Chondrocyte (in vitro differentiated cells): ENCODE results near the gene RPP25L. TPM values are rescaled to one million over a fixed set of nuclear protein-coding genes. Genes with fewer than 3 reads are reported as not detected.

ENCODE experiments used
- DNase-seq: peaks from one replicate; pipeline ENCODE4 v3.0.0; 2021; ENCODE audit warnings: mixed read lengths, low spot score
- H3K27ac Mint-ChIP-seq: one replicate; pipeline ENCODE4 v1.8.0; 2021; ENCODE audit warnings: mild to moderate bottlenecking, moderate library complexity, mixed read lengths; ENCODE audit not compliant: unreplicated experiment
- H3K27me3 Mint-ChIP-seq: 2 replicates; pipeline ENCODE4 v1.8.0; 2021; ENCODE audit warnings: low read depth, mixed read lengths
- H3K36me3 Mint-ChIP-seq: 2 replicates; pipeline ENCODE4 v1.8.0; 2021; ENCODE audit warnings: low read depth, mixed read lengths
- H3K4me1 Mint-ChIP-seq: 2 replicates; pipeline ENCODE4 v1.8.0; 2021; ENCODE audit warnings: low read depth, mild to moderate bottlenecking, mixed read lengths
- H3K4me3 Mint-ChIP-seq: one replicate; pipeline ENCODE4 v1.8.0; 2021; ENCODE audit warnings: mild to moderate bottlenecking, moderate library complexity, mixed read lengths; ENCODE audit not compliant: unreplicated experiment
- H3K9me3 Mint-ChIP-seq: 2 replicates; pipeline ENCODE4 v1.8.0; 2021; ENCODE audit warnings: low read depth, mixed read lengths
- total RNA-seq: library from RNA; stranded (reverse); gene quantifications from 3 replicates; pipeline ENCODE4 v1.2.1, GENCODE V29; 2021
- TF ChIP-seq, protein P1 (sequence below): fragments of 200-600 bp; sonication (generic); IDR thresholded peaks from 2 replicates; pipeline ENCODE4 v1.5.0; 2021; ENCODE audit warnings: antibody characterized with exemption, mild to moderate bottlenecking, moderate library complexity

Gene RPP25L
- total RNA-seq, 1 donor from 2014 or later: 11.0 TPM

DNA sequence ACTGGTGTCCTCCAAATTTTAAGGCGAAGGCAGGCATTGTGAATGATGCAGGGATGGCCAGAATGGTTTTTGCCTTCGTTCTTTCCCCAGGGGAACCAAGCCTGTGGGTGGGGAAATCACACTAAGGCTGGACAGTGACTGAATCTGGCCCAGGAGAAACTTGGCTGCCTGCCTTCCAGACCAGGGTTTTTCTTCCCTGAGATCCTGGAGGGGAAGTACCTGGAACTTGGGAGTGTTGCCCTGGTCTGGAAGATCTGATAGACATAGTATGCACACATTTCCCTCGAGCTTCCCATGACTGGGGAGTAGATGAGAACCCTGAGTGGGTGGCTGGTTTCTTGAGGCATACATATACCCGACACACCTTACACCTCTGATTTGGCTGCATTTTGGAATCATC is 39.4 kb upstream of the RPP25L start:
- Mint-ChIP-seq H3K27me3 (no peaks in the 10 kb centered on the region), H3K4me3 (peak overlapping the region; percentile 81), H3K36me3 (peaks cover 11% of the 10 kb centered on the region), H3K27ac (peak overlapping the region; percentile 98), H3K9me3 (no peaks in the 10 kb centered on the region), H3K4me1 (peaks cover 68% of the 10 kb centered on the region)
- TF ChIP-seq, protein P1, sequence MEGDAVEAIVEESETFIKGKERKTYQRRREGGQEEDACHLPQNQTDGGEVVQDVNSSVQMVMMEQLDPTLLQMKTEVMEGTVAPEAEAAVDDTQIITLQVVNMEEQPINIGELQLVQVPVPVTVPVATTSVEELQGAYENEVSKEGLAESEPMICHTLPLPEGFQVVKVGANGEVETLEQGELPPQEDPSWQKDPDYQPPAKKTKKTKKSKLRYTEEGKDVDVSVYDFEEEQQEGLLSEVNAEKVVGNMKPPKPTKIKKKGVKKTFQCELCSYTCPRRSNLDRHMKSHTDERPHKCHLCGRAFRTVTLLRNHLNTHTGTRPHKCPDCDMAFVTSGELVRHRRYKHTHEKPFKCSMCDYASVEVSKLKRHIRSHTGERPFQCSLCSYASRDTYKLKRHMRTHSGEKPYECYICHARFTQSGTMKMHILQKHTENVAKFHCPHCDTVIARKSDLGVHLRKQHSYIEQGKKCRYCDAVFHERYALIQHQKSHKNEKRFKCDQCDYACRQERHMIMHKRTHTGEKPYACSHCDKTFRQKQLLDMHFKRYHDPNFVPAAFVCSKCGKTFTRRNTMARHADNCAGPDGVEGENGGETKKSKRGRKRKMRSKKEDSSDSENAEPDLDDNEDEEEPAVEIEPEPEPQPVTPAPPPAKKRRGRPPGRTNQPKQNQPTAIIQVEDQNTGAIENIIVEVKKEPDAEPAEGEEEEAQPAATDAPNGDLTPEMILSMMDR: no peak
- no peak for DNase-seq

DNA sequence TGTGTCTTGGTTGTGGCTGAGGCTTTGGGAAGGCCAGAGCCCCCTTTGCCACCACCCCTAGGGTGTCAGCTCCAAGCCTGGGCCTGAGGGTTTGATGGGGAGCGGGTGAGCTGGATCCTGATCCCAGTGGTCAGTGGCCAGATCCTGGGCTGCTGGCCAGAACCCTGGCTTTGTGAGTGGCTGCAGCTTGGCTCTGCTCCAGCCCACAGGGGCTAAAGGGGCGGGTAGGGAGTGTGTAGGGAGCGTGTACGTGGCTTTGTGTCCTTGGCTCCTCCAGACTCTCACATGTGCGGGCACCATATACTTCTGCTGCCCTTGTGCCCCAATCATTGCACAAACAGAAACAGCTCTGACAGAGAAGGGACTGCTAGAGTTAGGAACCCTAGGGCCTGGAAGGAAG is 38.9 kb upstream of the RPP25L start:
- DNase-seq: no peak
- peak overlapping the region; percentile 98 for H3K27ac Mint-ChIP-seq
- no peak overlapping the region for H3K4me3 Mint-ChIP-seq
- H3K27me3 Mint-ChIP-seq: no peaks in the 10 kb centered on the region
- TF ChIP-seq, protein P1: no peak
- H3K9me3 Mint-ChIP-seq: no peaks in the 10 kb centered on the region
- peaks cover 73% of the 10 kb centered on the region for H3K4me1 Mint-ChIP-seq
- peaks cover 9% of the 10 kb centered on the region for H3K36me3 Mint-ChIP-seq

DNA sequence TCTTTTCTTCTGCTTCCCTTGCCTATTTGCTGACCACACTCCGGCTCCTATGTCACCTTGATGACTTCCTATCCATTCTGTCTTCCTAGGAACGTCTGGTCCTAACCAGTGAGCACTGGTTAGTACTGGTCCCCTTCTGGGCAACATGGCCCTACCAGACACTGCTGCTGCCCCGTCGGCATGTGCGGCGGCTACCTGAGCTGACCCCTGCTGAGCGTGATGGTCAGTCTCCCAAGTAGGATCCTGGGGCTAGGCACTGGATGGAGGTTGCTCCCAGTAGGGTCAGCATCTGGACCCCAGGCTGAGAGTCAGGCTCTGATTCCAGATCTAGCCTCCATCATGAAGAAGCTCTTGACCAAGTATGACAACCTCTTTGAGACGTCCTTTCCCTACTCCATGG is 36.8 kb upstream of the RPP25L start:
- Mint-ChIP-seq H3K4me3 (no peak overlapping the region), H3K36me3 (peaks cover 9% of the 10 kb centered on the region), H3K4me1 (peaks cover 58% of the 10 kb centered on the region), H3K27me3 (no peaks in the 10 kb centered on the region), H3K27ac (no peak overlapping the region), H3K9me3 (no peaks in the 10 kb centered on the region)
- TF ChIP-seq, protein P1: no peak
- no peak for DNase-seq

DNA sequence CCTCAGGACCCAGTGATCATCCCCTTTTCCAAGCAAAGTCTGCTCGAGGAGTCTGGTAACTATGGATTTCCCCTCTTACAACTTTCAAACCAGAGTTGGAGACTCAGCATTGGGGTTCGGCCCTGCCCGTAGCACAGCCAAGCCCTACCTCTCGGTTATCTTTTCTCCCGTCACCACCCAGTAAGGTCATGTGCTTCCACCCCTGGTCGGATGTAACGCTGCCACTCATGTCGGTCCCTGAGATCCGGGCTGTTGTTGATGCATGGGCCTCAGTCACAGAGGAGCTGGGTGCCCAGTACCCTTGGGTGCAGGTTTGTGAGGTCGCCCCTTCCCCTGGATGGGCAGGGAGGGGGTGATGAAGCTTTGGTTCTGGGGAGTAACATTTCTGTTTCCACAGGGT is 35.8 kb upstream of the RPP25L start:
- peak overlapping the region; percentile 59 for H3K27ac Mint-ChIP-seq

DNA sequence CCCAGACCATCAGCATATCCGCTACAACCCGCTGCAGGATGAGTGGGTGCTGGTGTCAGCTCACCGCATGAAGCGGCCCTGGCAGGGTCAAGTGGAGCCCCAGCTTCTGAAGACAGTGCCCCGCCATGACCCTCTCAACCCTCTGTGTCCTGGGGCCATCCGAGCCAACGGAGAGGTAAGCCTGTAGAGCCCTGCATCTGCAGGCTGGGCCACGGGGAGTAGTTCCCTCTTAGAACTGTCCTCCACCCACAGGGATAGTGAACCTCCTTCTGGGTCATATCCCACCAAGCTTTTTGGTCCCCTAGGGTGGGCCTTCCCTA is 35.1 kb upstream of the RPP25L start:
- H3K4me3 Mint-ChIP-seq: peak overlapping the region; percentile 84
- H3K36me3 Mint-ChIP-seq: peaks cover 9% of the 10 kb centered on the region
- peak overlapping the region; percentile 91 for H3K27ac Mint-ChIP-seq
- no peaks in the 10 kb centered on the region for H3K9me3 Mint-ChIP-seq
- H3K4me1 Mint-ChIP-seq: peaks cover 42% of the 10 kb centered on the region
- no peaks in the 10 kb centered on the region for H3K27me3 Mint-ChIP-seq
- TF ChIP-seq, protein P1: no peak
- DNase-seq: no peak

More for the DNA sequence above, 35.8 kb upstream of the RPP25L start:
- Mint-ChIP-seq H3K4me1 (peaks cover 48% of the 10 kb centered on the region), H3K9me3 (no peaks in the 10 kb centered on the region), H3K4me3 (peak overlapping the region; percentile 84), H3K27me3 (no peaks in the 10 kb centered on the region), H3K36me3 (peaks cover 9% of the 10 kb centered on the region)
- no peak for DNase-seq
- TF ChIP-seq, protein P1: no peak
